SU-DHL-6 (cell line): Measurements from ENCODE around the gene AATF.

Experiments
- CTCF ChIP-seq: fragments of 200-600 bp; sonication (generic); IDR thresholded peaks from one replicate; pipeline ENCODE4 v1.5.1; 2017; ENCODE audit warnings: antibody characterized with exemption, mild to moderate bottlenecking, low read length, moderate library complexity; ENCODE audit not compliant: insufficient read depth, poor library complexity, severe bottlenecking
- EZH2phosphoT487 ChIP-seq: fragments of 200-600 bp; sonication (generic), shearing (Covaris generic); conservative IDR thresholded peaks from 2 replicates; pipeline ENCODE4 v1.6.1; 2018; ENCODE audit warnings: mild to moderate bottlenecking, antibody characterized with exemption, low read length, moderate library complexity, mixed read lengths

- TF ChIP-seq CTCF (peak; percentile 92), EZH2phosphoT487 (no peak)
Measured at GRCh38 chr17:37047631-37048104, 98.9 kb downstream of the AATF start.
